Kidney (tissue), 14 donors: Measurements from ENCODE around the gene DENND4C. TPM values are rescaled to one million over a fixed set of nuclear protein-coding genes. Genes with fewer than 3 reads are reported as not detected.

Source experiments
- DNase-seq, 5 donors: peaks; one replicate each; pipeline ENCODE4 v3.0.0-alpha.2; 2013 to 2020
- FAIRE-seq: peaks from 2 replicates; lab custom pipeline; 2012; peaks lifted over from hg19 to GRCh38; lab: Jason Lieb, UNC
- H3K27ac ChIP-seq, 2 donors: one replicate each; pipeline ENCODE4 v1.7.0; 2013; ENCODE audit warnings: low read depth in 2 of 2, low read length in 2 of 2, inconsistent platforms in 1 of 2
- H3K27me3 ChIP-seq: one replicate; pipeline ENCODE4 v1.7.1; 2013; ENCODE audit warnings: low read length, inconsistent platforms; ENCODE audit not compliant: control insufficient read depth, insufficient read depth
- H3K36me3 ChIP-seq, 3 donors: one replicate each; pipeline versions ENCODE4 v1.7.0 to v1.7.1; 2013; ENCODE audit warnings: low read length in 3 of 3, control low read depth in 1 of 3, inconsistent platforms in 1 of 3; ENCODE audit not compliant: insufficient read depth in 3 of 3, control insufficient read depth in 2 of 3
- H3K4me1 ChIP-seq, 3 donors: one replicate each; pipeline versions ENCODE4 v1.7.0 to v1.7.1; 2013; ENCODE audit warnings: low read length in 3 of 3, inconsistent platforms in 1 of 3, low read depth in 1 of 3; ENCODE audit not compliant: control insufficient read depth in 2 of 3, insufficient read depth in 2 of 3
- H3K4me3 ChIP-seq, 3 donors: one replicate each; pipeline versions ENCODE4 v1.7.0 to v1.8.1; 2013; ENCODE audit warnings: low read length in 3 of 3, control low read depth in 1 of 3, inconsistent platforms in 1 of 3
- H3K9ac ChIP-seq, 3 donors: one replicate each; pipeline versions ENCODE4 v1.7.0 to v1.7.1; 2013; ENCODE audit warnings: low read length in 3 of 3, control low read depth in 1 of 3, inconsistent platforms in 1 of 3
- H3K9me3 ChIP-seq, 3 donors: one replicate each; pipeline versions ENCODE4 v1.7.0 to v1.7.1; 2013; ENCODE audit warnings: low read length in 3 of 3, control low read depth in 1 of 3, inconsistent platforms in 1 of 3; ENCODE audit not compliant: control insufficient read depth in 2 of 3, insufficient read depth in 1 of 3
- CTCF ChIP-seq: IDR thresholded peaks from 3 replicates; pipeline ENCODE4 v1.5.1; 2012; ENCODE audit warnings: mild to moderate bottlenecking, moderate library complexity, borderline replicate concordance; ENCODE audit not compliant: insufficient read depth; ENCODE audit errors: extremely low read depth
- intact Hi-C: fragments of 100-400 bp; cut with DNase I; formaldehyde crosslinking; loops from one replicate; pipeline ENCODE4 v1.11.1; 2022
- polyA plus RNA-seq: library from polyadenylated mRNA; stranded (reverse); fragments of 350-450 nt; fragmentation: Illumina TruSeq; extraction: RNeasy Lipid Tissue Mini Kit (QIAGEN cat#74804); gene quantifications from one replicate; pipeline ENCODE4 v1.2.3, GENCODE V29; 2014; ENCODE audit warnings: low read depth, low replicate concordance; ENCODE audit not compliant: insufficient read depth
- total RNA-seq: library from RNA; stranded (reverse); fragmentation: NEBNext Ultra II Directional; extraction: Animal tissue kit (Norgen Biotek cat#: 25700); gene quantifications from one replicate; pipeline ENCODE4 v1.2.1, GENCODE V29; 2021
- donor health status: control.
- donor health status: control.
- donor health status: control.
- donor health status: control.
- donor health status: control.
- donor health status: DM: yes; HTN: yes; CAD: no.
- donor health status: Normal renal cell carcinoma (clear cell type).

The DENND4C gene
- total and polyA plus RNA-seq, 2 donors from 2014 or later: 6.2 to 59.5 TPM

DNA sequence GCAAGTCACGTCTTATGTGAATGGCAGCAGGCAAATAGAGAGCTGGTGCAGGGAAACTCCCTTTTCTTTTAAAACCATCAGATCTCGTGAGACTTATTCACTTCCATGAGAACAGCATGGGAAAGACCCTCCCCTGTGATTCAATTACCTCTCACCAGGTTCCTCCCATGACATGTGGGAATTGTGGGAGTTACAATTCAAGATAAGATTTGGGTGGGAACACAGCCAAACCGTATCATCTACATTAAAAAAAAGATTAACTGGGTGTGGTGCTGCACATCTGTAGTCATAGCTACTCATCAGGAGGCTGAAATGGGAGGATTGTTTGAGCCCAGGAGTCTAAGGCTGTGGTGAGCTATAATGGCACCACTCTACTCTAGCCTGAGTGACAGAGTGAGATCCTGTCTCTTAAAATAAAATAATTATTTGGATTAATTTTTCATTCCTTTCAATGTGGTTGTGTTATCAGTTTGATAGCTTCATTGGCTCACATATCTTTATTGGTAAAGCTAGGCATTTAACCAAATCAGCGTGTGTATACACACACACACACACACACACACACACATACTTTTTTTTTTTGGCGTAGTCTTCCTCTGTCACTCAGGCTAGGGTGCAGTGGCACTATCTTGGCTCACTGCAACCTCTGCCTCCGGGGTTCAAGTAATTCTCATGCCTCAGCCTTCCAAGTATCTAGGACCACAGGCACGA is 21.8 kb downstream of the DENND4C start:
- Histone ChIP-seq H3K4me1 (peaks cover 0 to 10% (median 6%) of the 10 kb centered on the region in 3 donors), H3K9me3 (no peaks in the 10 kb centered on the region), H3K36me3 (no peaks in the 10 kb centered on the region), H3K9ac (no peak overlapping the region), H3K4me3 (no peak overlapping the region), H3K27me3 (no peaks in the 10 kb centered on the region), H3K27ac (no peak overlapping the region)
- FAIRE-seq (no peak), DNase-seq (no peak)
- intact Hi-C loops: no loop called here
- TF ChIP-seq CTCF: no peak

GRCh38 chr9:19252885-19253219 is 22.4 kb downstream of the DENND4C start:
- no peak for DNase-seq
- intact Hi-C loops: no loop called here
- no peak for FAIRE-seq
- no peak overlapping the region for H3K27ac ChIP-seq
- peaks cover 0 to 10% (median 6%) of the 10 kb centered on the region in 3 donors for H3K4me1 ChIP-seq
- H3K27me3 ChIP-seq: no peaks in the 10 kb centered on the region
- H3K36me3 ChIP-seq: no peaks in the 10 kb centered on the region
- no peak overlapping the region for H3K9ac ChIP-seq
- H3K4me3 ChIP-seq: no peak overlapping the region
- no peak for TF ChIP-seq CTCF
- no peaks in the 10 kb centered on the region for H3K9me3 ChIP-seq

- Histone ChIP-seq H3K27me3 (no peaks in the 10 kb centered on the region), H3K4me3 (no peak overlapping the region), H3K9ac (no peak overlapping the region), H3K27ac (no peak overlapping the region), H3K4me1 (peaks cover 0 to 10% (median 6%) of the 10 kb centered on the region in 3 donors), H3K36me3 (no peaks in the 10 kb centered on the region), H3K9me3 (no peaks in the 10 kb centered on the region)
- TF ChIP-seq CTCF: no peak
- FAIRE-seq (no peak), DNase-seq (no peak)
- intact Hi-C loops: no loop called here
These were observed 24.6 kb downstream of the DENND4C start for GRCh38 chr9:19255112-19255511.
